Measurements from ENCODE around the gene SLC25A5.
A peak's percentile ranks its signal among the peaks of the same experiment; 100 is the strongest.
"Not testable (repeated sequence)": the region's sequence is repeated elsewhere in the genome, so short reads cannot be mapped to it uniquely, and the experiment has no call there.

SLC25A5 gene

DNA sequence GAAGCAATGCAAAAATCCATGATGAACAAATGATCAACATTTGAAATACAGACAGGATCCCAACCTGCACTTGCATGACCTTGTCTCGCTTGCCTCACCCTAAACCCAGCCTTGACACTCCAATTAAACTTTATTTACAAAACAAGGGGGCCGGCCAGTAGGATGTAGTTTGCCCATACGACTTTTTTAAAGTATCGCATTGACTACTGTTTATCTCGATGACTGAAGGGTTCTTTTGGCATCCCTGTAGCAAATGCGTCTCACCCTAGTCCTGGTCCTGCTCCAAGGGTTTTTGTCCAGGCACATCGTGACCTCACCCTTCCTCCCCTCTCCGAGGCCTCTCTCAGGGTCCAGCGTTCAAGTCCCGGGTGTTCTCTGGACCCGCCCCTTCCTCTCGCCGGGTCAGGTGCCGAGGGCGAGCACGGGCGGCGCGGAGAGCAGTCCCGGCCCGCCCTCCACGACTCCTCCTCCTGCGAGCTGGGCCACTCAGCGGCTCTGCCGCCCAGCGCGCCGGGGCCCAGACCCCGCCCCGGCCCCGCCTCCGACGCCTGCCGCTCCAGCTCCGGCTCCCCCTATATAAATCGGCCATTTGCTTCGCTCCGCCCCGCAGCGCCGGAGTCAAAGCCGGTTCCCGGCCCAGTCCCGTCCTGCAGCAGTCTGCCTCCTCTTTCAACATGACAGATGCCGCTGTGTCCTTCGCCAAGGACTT, at the start of gene SLC25A5:
SLC25A5 (plus strand) TSS at position 603 of the 709 bp plus-strand sequence; CDS start at position 675, 72 bp downstream.
- DNase-seq = peak; percentile 41

DNA sequence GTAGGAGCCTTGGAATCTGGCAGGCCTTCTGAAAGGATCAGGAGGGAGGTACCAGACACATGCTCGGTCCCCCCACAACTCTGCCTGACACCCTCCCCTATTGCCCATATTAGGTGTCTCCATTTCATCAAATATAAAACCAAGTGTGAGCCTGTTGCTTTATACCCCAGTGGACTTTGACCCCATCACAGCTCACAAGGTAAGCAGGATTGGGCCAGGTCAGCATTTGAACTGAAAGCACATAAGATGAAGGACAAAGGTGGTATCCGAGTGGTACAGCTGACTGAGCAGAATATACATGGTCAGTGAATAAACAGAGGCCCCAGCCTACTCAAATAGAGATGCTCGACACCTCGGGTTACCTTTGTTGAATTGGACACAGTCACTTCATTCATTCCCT, 49.1 kb upstream of the SLC25A5 start:
- DNase-seq = no peak

DNA sequence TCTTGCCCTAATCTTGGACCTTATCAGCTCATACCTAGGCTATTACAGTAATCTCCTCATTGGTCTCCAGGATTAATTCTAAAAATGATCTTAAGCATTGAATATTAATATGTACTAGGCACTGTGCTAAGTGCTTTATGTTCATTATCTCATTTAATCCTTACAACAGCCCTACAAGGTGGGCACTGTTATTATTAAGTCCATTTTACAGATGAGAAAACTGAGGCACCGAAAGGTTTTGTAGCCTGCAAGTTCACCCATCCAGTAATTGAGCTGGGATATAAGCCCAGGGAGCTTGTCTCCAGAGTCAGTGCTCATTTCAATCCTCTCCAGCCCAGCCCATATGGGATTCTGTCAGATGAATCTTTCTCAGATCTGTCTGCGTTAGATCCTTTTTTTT, 48.3 kb upstream of the SLC25A5 start:
- no peak for DNase-seq

DNA sequence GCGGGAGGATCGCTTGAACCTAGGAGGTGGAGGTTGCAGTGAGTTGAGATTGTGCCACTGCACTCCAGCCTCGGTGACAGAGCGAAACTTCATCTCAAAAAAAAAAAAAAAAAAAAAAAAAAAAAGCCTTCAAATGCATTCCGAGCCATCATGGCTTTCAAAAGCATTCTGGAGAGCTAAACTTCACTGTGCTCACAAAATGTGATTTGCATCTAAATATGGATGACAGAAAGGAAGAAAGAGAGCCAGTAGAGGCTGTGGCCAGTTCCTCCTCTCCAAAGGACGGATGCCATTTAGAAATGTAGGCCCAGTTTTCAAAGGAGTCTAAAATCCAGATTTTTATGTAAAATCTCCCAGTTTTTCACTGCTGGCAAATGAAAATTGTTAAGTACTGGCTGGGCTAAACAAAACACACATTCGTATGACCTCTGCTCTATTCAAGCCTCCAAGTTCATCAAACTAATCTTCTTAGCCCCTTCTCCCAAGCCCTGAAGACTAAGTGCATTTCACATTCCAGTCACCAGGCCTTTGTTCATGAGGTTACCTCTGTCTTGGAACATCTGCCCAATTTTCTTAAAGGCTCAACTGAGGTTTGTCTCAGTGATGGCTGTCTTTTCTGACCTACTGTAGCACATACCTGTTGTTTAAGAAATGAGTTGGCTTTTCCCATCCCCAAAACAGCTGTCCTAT, 47.1 kb upstream of the SLC25A5 start:
- DNase-seq = no peak

DNA sequence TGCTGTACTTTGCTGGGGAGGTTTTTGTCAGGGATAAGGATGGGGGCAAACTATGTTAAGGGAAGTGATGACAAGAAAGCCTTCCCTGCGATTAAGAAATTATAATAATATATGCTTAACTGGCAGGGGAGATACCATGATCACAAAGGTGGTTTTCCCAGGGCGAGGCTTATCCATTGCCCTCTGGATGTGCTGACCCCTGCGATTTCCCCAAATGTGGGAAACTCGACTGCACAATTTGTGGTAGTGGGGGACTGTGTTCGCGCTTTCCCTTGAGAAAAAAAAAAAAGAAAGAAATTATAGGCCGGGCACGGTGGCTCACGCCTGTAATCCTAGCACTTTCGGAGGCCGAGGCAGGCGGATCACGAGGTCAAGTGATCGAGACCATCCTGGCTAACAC, 44.6 kb upstream of the SLC25A5 start:
- DNase-seq = no peak

DNA sequence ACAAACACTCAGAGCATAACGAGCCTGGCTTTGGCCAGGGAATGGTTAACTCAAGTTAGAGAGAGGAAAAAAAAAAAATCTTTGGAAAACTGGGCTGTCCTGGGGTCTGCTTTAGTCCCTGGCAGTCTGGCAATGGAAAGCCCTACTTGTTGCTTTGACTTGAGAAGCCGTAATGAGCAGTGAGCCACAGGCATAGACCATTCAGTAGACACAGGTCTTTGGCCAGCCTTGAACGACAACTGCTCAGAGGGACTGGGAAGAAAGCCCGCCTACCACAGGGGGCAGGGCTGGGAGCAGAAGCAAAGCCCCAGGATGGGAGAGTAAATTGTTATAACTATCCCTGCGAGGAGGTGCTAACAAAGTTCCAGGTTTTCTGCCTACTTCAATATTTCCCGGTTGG, 43.2 kb upstream of the SLC25A5 start:
- DNase-seq = no peak

DNA sequence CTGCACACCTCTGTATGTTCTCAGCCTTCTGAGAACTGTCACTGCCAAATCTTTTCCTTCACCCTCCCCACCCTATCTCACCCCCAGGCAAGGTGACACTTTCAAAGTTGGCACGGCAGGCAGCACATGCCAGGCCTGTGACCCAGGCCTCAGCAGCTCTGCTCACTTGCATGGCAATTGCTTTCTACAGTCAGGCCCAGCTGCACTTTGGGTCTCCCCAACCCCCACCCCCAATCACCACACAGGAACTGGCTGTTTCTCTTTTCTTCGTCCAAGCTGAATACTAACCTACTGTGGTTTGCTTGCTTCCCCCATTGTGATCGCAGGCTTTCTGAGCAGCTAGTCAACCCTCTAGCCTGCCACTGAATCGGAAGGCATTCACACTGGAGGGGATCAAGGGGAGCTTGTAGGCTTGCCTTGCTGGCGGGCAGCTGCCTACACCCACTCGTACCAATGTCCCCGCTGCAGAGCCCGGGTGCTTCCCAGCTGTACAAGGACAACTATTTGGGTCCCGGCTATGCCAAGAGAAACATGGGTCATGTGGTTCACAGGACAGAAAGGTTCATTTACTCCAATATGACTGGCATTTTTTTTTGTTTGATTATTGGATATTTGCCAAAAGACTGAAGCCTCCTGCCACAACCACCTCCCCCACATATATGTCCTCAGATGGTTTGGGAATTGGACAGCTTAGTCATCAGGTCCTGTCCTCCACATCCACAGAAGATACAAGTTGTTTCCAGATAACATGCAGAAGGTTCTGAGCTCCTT, 41.0 kb upstream of the SLC25A5 start:
- peak; percentile 63 for DNase-seq

DNA sequence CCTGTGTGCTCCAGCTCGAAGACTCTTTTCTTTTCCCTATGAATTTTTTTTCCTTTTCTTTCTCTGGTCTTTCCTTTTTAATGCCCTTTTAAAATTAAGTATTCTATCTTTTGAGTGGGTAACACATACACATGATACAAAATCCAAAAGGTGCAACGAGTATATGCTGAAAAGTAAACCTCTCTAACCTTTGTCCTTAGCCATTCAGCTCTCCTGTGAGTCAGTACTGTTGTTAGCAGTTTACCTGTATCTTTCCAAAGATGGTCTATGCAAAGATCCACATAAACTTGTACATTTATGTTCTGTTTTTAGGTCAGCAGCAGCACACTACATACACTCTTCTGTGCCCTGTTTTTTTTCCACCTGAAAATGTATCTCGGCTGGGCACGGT, 40.5 kb upstream of the SLC25A5 start:
- DNase-seq = no peak

DNA sequence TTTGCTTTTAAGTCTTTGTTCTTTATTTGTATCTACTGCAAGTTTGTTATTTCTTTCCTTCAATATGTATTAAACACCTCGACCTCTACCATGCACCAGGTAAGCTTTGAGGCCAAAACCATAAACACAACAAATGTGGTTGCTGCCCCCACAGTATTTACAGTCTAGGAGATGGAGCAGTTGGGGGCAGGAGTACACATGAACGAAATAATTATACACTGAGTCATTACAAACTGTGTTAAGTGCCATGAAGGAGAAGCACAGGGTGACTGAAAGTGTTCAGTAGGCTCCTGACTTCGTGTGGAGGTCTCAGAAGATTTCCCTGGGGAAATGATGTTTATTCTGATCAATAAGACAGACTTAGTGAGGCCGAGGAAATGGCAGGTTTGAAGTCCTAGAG, 38.8 kb upstream of the SLC25A5 start:
- DNase-seq = no peak

DNA sequence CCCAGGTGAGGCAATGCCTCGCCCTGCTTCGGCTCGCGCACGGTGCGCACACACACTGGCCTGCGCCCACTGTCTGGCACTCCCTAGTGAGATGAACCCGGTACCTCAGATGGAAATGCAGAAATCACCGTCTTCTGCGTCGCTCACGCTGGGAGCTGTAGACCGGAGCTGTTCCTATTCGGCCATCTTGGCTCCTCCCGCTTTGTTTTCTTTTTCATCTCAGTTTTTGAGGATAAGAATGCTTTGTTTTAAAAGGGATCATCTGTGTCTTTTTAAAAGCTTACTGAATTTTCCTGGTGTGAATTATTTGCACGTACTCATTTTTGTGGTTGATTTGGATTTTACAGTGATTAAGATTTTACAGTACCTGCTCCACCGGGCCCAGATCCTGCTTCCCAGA, 26.9 kb upstream of the SLC25A5 start:
- DNase-seq = not testable (repeated sequence)

DNA sequence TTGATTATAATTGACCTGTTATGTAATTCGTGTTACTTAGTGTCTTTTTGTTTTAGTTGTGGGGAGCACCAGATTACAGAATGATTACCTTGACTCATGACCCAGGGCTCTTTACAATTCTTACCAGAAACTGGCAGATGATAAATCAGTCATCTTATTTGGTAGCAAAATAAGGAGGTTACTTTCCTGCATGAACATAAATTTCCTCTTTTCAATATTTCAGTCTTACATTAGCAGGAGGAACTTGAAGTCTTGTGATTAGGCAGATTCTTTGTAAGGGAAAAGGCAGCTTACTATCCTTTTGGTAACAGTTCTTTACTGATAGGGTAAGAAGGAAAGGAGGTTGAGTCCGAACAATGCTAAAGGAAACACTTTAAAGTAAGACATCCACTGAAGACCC, 26.0 kb upstream of the SLC25A5 start:
- DNase-seq = no peak

DNA sequence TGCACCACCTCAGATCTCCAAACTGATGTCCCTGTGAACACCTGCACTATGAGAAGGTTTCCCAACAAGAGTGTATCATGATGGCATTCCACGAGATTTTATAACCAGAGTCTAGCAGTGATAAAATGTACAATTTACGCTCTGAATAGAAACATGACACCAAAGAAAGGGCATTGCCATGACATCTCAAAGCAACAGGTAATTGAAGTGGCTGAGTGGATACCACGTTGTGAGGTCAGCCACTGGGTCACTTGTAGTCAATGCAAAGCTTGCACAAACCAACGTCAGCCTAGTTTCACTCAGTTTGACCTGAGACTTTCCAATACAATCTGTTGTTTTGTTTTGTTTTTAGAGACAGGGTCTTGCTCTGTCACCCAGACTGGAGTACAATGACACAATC, 15.0 kb upstream of the SLC25A5 start:
- no peak for DNase-seq

DNA sequence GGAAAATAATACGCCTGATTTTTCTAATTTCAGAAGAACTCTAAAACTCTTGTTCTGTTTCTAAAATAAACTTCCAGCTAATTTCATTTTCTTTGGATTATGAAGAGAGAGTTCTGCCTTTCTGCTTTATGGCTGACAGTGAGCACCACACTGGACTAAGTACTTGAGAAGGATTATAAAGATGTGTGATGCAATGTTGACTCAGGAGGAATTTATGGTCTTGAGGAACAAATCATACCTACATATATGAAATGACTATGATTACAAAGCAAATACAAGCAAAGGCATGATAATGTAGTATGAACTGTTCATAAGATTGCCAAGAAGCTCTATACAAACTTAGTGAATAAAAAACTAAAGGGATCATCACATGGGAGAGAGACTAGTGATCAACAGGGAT, 13.0 kb upstream of the SLC25A5 start:
- DNase-seq = no peak

DNA sequence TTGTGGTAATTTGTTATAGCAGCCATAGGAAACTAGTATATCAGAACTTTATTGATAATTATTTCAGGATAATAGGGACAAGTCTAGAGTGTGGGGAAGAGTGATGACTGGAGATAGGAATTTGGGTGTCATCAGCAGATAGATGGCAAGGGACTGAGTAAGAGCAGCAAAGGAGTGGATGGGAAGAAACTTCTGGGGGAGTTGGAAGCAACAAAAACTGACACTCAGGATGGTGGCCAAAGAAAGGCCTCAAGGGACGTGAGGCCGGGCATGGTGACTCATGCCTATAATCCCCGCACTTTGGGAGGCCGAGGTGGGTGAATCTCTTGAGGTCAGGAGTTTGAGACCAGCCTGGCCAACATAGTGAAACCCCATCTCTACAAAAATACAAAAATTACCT, 9.1 kb upstream of the SLC25A5 start:
- DNase-seq = no peak

DNA sequence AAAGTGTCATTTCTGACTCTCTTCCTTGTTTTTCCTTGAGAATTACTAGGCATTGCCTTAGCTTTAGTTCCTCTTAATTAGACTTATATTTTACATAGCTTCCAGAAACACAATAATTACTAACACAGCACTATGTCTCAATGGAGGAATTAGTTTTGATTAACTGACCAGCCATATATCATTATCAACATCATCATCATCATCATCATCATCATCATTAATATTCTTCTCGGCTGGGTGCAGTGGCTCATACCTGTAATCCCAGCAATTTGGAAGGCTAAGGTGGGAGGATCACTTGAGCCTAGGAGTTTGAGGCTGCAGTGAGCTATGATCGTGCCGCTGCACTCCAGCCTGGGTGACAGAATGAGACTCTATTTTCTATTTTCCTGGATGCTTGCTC, 2.7 kb upstream of the SLC25A5 start:
- no peak for DNase-seq

DNA sequence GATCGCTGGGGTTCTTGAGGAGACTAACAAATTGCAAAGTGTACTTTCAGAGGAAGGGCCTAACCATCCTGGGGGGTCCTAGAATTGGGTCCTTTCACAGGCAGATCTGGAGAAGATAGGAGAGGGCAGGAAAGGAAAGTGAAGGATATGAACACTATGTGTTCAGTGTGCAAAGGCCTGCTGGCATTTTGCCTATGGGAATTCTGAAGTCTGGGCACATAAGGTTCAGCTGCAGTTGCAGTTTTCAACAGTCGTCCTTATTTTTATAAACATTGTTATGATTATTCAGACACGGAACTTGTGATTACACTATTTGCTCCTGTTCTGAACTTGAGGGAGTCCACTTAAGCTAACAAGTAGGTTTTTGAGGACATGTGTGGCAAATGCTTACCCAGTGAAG, 1.3 kb upstream of the SLC25A5 start:
- no peak for DNase-seq

DNA sequence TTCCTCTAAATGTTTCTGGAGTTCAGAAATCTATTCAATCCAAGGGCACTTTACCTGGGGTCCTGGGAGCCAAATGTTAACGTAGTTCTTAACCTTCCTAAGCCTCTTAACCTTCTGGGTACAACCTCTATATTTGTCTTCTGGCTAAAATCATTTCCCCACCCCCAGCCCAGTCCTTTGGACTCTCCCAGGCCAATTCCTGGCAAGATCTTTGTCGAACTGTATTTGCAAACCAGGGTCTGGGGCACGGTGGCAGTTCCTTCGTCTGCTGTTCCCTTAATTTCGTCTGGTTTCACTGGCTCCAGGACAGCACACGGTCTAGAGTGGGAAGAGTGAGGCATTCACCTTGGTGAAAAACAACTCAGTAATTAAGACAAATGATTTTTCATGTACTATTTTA, 811 bp upstream of the SLC25A5 start:
- DNase-seq = no peak

DNA sequence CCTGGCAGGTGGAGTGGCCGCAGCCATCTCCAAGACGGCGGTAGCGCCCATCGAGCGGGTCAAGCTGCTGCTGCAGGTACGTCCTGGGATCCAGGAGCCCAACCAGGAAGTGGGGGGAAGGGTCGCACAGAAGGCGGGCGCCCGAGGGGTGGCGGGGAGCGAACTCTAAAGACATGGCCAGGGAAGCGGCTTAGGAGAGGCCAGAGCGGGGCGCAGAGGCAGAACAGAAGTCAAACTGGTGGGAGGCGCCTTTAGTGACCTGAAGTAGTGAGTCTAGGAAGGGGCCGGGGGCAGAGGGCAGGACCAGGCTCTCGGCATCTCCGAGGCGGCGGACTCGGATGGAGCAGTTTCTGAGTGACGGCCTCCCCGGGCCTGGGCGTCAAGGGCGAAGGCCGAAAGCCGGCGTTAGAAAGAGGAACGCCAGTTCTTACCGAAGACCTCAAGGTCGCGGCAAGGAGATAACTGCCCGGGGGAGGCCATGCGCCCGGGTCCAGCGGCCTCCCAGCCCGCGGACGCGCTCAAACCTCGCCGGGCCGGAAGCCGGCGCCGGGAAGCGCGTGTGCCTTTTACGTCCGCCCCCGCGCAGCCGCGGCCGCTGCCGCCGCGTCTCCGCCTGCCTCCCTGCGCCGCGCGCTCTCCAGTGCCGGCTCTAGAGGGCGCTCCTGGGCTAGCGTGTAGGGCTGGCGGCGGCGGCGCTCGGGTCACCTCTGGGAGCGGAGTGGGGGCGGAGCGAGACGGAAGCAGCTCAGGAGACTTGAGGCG, 488 bp downstream of the SLC25A5 start:
- DNase-seq = peak; percentile 45

DNA sequence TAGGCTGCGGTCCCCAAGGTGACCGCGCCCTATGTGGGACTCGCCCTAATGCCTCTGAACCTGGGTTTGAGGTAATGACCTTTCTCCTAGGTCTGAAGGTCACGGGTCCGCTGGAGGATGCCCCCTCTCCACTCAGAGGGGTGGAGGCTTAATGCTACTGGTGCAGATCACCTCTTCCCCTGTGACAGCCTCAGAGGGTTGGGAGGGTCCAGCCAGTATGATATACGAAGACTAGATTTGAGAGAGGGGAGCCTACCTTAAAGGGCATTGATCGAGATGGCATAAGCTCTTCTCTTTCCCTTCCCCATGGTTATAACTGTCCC, 1.0 kb downstream of the SLC25A5 start:
- DNase-seq = no peak

DNA sequence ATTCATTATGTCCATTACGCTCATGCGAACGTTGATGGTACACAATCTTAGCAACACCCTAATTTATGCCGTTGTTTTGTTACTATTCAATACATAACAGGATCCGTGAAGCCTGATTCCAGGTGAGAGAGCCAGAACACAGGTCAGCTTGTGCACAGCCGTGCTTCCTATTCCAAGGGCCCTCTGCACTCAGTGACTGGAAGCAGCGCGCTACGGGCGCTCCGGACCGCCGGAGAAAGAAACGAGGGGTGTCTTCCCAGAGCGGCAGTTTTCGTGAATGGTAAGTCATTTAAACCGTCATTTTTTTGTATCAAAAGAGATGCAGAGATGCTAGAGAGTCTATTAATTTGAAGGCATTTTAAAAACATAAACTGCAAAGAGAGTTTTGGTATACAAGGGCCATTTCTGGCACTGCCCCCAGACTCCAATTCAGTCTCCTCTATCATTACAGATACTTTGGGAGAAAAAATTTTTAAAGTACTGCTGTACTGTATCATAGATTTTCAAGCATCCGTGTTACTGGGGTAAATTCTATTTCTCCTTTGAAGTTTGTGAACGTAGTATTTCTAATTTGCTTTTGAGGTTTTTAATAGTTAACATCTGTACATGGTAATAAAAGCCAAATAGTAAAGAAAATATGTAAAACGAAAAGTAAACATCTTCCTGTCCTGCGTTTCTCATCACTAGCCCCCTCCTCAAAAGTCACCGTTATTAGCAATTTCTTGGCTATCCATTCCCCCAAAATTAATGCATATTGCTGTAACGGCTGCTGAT, 6.6 kb downstream of the SLC25A5 start:
- no peak for DNase-seq

DNA sequence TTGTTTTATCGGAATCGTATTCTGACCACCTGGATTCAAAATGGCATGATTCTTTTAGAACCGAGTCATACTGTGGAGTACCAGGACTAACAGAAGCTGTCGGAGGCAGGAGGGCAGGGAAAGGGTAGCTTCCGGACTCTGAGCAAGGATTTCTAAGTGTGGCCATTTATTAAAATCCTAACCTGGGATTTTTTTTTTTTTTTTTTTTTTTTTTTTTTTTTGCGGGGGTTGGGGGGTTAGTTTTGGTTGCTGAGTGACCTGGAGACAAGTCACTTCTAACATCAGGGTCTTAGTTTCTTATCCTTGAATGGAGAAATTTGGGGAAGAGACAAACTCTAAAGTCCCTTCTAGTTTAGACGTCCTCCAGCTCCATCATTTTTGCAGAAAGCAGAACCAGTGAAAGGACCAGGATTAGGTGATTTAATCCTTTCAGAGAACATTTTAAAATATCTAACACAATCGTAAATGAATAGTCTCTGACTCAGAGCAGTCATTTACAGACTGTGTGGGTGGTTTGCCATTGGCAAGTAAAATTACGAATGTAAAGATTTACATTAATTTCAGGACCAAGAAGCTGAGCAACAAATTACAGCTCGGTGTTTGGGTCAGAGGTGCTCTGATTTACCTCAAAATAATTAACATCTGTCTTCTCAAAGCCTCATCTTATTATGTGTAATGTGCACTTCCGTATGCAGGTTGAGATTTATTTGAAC, 7.3 kb downstream of the SLC25A5 start:
- no peak for DNase-seq

DNA sequence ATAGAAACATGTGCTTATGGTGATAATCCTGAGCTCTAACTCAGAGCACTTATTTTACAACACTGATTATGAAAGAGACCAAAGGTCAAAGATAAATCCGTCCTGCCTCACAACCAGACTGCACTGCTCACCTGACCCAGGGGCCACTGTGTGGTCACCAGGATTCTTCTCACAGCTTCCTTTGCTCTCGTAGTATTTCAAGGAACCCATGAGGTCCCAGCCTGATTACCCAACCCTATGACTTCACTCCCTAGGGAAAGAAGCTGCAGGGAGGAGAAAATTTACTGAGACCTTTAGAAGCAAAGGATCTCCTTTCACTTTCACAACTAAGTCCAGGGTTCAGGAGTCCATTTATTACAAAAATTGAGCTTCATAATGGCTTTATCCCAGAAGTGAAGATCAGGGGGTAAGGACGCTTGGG, 9.6 kb downstream of the SLC25A5 start:
- DNase-seq = no peak

Measured in KG1 (cell line).